GM12891 (cell line): Measurements from ENCODE around the gene FAM200C.

Experiments
- POLR2A ChIP-seq: IDR thresholded peaks from 2 replicates; pipeline ENCODE4 v1.6.1; 2011; ENCODE audit warnings: low read depth, low read length, control low read depth
- POLR2AphosphoS5 ChIP-seq: IDR thresholded peaks from 2 replicates; pipeline ENCODE4 v1.6.1; 2011; ENCODE audit warnings: low read depth, low read length, control low read depth
- POU2F2 ChIP-seq: IDR thresholded peaks from 2 replicates; pipeline ENCODE4 v1.6.1; 2011; ENCODE audit warnings: low read depth, mild to moderate bottlenecking, control low read depth, low read length, moderate library complexity
- SPI1 ChIP-seq: IDR thresholded peaks from 2 replicates; pipeline ENCODE4 v1.6.1; 2011; ENCODE audit warnings: low read depth, low read length, control low read depth
- TAF1 ChIP-seq: IDR thresholded peaks from 2 replicates; pipeline ENCODE4 v1.6.1; 2011; ENCODE audit warnings: low read depth, low read length, control low read depth

DNA sequence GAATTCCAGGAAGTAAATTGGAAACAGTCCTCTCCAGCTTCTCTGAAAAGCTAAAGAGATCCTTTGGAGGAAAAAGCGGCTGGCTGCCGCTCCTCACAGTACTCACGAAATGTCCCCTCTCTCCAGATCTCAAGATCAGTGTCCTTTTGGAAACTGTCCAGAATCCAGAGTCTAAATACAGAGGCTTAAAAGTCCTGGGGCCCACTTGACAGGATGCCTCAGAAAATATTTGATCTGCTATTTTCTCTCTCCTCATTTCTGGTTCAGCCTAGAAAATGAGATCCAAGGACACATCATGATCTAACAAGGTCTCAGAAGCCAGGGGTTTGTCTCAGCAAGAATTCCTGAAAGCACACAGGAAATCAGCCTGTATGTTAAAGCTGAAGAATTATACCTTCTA, 36.6 kb downstream of the FAM200C start:
- TF ChIP-seq POLR2A (no peak), POLR2AphosphoS5 (no peak), TAF1 (no peak), SPI1 (no peak), POU2F2 (no peak)
